Neural cell (in vitro differentiated cells): ENCODE measurements around the gene ZNRD2. TPM values are rescaled to one million over a fixed set of nuclear protein-coding genes. Genes with fewer than 3 reads are reported as not detected.
A peak's percentile ranks its signal among the peaks of the same experiment; 100 is the strongest.

Experiments
- H2AFZ ChIP-seq: fragments of 200-600, 300-800 bp; sonication (generic), shearing (Covaris generic); 2 replicates; pipeline ENCODE4 v1.6.0; 2014; ENCODE audit warnings: low read depth, mild to moderate bottlenecking, antibody characterized with exemption, low read length, moderate library complexity
- H3F3A ChIP-seq: fragments of 200-600 bp; shearing (Covaris generic); 2 replicates; pipeline ENCODE4 v1.6.1; 2016; ENCODE audit warnings: mild to moderate bottlenecking, moderate library complexity, mixed read lengths, antibody characterized with exemption, low read length; ENCODE audit not compliant: insufficient read depth, poor library complexity, severe bottlenecking
- H3K27ac ChIP-seq: fragments of 200-600, 300-800 bp; sonication (generic), shearing (Covaris generic); 2 replicates; pipeline ENCODE4 v1.5.1; 2014; ENCODE audit warnings: mild to moderate bottlenecking, low read length, moderate library complexity
- H3K27me3 ChIP-seq: fragments of 300-800, 200-600 bp; sonication (generic), shearing (Covaris generic); 2 replicates; pipeline ENCODE4 v1.6.0; 2014; ENCODE audit warnings: mild to moderate bottlenecking, low read depth, low read length, moderate library complexity; ENCODE audit not compliant: insufficient read depth
- H3K36me3 ChIP-seq: fragments of 300-800, 200-600 bp; sonication (generic), shearing (Covaris generic); 2 replicates; pipeline ENCODE4 v1.5.1; 2014; ENCODE audit warnings: mild to moderate bottlenecking, antibody characterized with exemption, low read length, moderate library complexity; ENCODE audit not compliant: insufficient read depth
- H3K4me2 ChIP-seq: fragments of 300-800, 200-600 bp; sonication (generic), shearing (Covaris generic); 2 replicates; pipeline ENCODE4 v1.6.0; 2014; ENCODE audit warnings: mild to moderate bottlenecking, low read length
- H3K4me3 ChIP-seq: fragments of 300-800, 200-600 bp; sonication (generic), shearing (Covaris generic); 2 replicates; pipeline ENCODE4 v1.5.1; 2014; ENCODE audit warnings: mild to moderate bottlenecking, low read length, moderate library complexity
- H3K79me2 ChIP-seq: fragments of 200-600 bp; shearing (Covaris generic); replicated peaks from 2 replicates; pipeline ENCODE4 v1.6.0; 2014; ENCODE audit warnings: mild to moderate bottlenecking, low read length, moderate library complexity; ENCODE audit not compliant: insufficient read depth
- H3K9ac ChIP-seq: fragments of 300-800, 200-600 bp; sonication (generic), shearing (Covaris generic); 2 replicates; pipeline ENCODE4 v1.6.1; 2016; ENCODE audit warnings: mild to moderate bottlenecking, low read length, mixed read lengths
- H3K9me2 ChIP-seq: fragments of 200-600 bp; shearing (Covaris generic); 2 replicates; pipeline ENCODE4 v1.6.1; 2016; ENCODE audit warnings: mild to moderate bottlenecking, low read length, mixed read lengths; ENCODE audit not compliant: insufficient read depth
- H3K9me3 ChIP-seq: fragments of 200-600, 300-800 bp; sonication (generic), shearing (Covaris generic); 2 replicates; pipeline ENCODE4 v1.6.1; 2016; ENCODE audit warnings: mild to moderate bottlenecking, mixed run types, low read length, moderate library complexity, mixed read lengths
- H4K20me1 ChIP-seq: fragments of 200-600 bp; shearing (Covaris generic); 2 replicates; pipeline ENCODE4 v1.6.1; 2016; ENCODE audit warnings: mild to moderate bottlenecking, mixed run types; ENCODE audit not compliant: insufficient read depth
- EP300 ChIP-seq: fragments of 450-650 bp; conservative IDR thresholded peaks from 2 replicates; pipeline ENCODE4 v1.6.1; 2014; ENCODE audit warnings: antibody characterized with exemption, mild to moderate bottlenecking, moderate library complexity; ENCODE audit not compliant: poor library complexity, severe bottlenecking
- EZH2 ChIP-seq: fragments of 200-600, 300-800 bp; shearing (Covaris generic), sonication (generic); IDR thresholded peaks from 2 replicates; pipeline ENCODE4 v1.6.1; 2014; ENCODE audit warnings: antibody characterized with exemption, low read length, borderline replicate concordance, mild to moderate bottlenecking; ENCODE audit not compliant: insufficient read depth, poor library complexity, severe bottlenecking
- MXI1 ChIP-seq: fragments of 450-650 bp; conservative IDR thresholded peaks from 2 replicates; pipeline ENCODE4 v1.6.1; 2014; ENCODE audit warnings: antibody characterized with exemption, mild to moderate bottlenecking; ENCODE audit not compliant: poor library complexity, severe bottlenecking
- POLR2AphosphoS5 ChIP-seq: IDR thresholded peaks from 2 replicates; pipeline ENCODE4 v1.6.1; 2012
- RAD21 ChIP-seq: fragments of 450-650 bp; conservative IDR thresholded peaks from 2 replicates; pipeline ENCODE4 v1.6.1; 2014; ENCODE audit warnings: antibody characterized with exemption, mild to moderate bottlenecking, moderate library complexity
- SMC3 ChIP-seq: fragments of 450-650 bp; conservative IDR thresholded peaks from 2 replicates; pipeline ENCODE4 v1.6.1; 2014; ENCODE audit warnings: antibody characterized with exemption, mild to moderate bottlenecking, moderate library complexity; ENCODE audit not compliant: poor library complexity
- TAF1 ChIP-seq: IDR thresholded peaks from 2 replicates; pipeline ENCODE4 v1.6.1; 2012; ENCODE audit warnings: low read depth
- polyA plus RNA-seq: library from polyadenylated mRNA; depleted of rRNA; stranded (reverse); fragments of >200 nt; gene quantifications from 2 replicates; pipeline ENCODE4 v1.2.3, GENCODE V29; 2014
- TF ChIP-seq, protein P1 (sequence below): IDR thresholded peaks from 2 replicates; pipeline ENCODE4 v1.6.1; 2012; ENCODE audit warnings: borderline replicate concordance
- TF ChIP-seq, protein P2 (sequence below): fragments of 450-650 bp; IDR thresholded peaks from 2 replicates; pipeline ENCODE4 v1.5.1; 2014; ENCODE audit warnings: antibody characterized with exemption, mild to moderate bottlenecking, moderate library complexity; ENCODE audit not compliant: poor library complexity, severe bottlenecking

ZNRD2 gene
- polyA plus RNA-seq, 1 donor from 2014 or later, result 36.2 TPM

DNA sequence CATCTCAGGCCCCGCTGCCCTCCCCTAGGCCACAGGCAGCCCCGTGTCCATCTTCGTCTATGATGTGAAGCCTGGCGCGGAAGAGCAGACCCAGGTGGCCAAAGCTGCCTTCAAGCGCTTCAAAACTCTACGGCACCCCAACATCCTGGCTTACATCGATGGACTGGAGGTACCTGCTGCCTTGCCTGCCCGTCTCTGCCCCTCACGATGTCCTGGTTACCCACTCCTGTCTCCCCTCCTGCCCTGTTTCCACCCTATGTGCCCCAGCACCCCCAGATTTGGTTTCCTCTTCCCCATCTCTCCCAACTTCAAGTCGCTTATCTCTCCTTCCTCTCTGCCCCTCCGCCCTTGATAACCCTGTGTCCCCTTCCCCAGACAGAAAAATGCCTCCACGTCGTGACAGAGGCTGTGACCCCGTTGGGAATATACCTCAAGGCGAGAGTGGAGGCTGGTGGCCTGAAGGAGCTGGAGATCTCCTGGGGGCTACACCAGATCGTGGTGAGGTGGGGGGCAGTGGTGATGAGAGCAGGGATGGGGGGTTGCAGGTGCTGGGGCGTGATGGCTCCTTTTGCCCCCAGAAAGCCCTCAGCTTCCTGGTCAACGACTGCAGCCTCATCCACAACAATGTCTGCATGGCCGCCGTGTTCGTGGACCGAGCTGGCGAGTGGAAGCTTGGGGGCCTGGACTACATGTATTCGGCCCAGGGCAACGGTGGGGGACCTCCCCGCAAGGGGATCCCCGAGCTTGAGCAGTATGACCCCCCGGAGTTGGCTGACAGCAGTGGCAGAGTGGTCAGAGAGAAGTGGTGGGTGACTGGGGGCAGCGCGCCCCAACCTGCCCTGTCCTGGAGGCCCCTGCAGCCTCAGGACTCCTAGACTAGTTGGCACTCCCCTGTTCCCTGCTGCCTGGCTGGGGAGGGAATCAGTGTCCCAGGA, 44.5 kb upstream of the ZNRD2 start:
- Histone ChIP-seq H3K9ac (peak overlapping the region; percentile 86), H3K9me3 (no peaks in the 10 kb centered on the region), H4K20me1 (no peaks in the 10 kb centered on the region), H3K4me2 (peak overlapping the region; percentile 81), H3K4me3 (peak overlapping the region; percentile 97), H3K27me3 (no peaks in the 10 kb centered on the region), H3K36me3 (peaks cover 7% of the 10 kb centered on the region), H3K79me2 (peaks cover 10% of the 10 kb centered on the region), H3F3A (no peaks in the 10 kb centered on the region), H3K9me2 (no peaks in the 10 kb centered on the region), H2AFZ (peak overlapping the region; percentile 54), H3K27ac (peak overlapping the region; percentile 20)
- TF ChIP-seq SMC3 (no peak), MXI1 (no peak), TAF1 (no peak), EP300 (no peak), EZH2 (no peak), POLR2AphosphoS5 (no peak), RAD21 (no peak)
- TF ChIP-seq, protein P1, sequence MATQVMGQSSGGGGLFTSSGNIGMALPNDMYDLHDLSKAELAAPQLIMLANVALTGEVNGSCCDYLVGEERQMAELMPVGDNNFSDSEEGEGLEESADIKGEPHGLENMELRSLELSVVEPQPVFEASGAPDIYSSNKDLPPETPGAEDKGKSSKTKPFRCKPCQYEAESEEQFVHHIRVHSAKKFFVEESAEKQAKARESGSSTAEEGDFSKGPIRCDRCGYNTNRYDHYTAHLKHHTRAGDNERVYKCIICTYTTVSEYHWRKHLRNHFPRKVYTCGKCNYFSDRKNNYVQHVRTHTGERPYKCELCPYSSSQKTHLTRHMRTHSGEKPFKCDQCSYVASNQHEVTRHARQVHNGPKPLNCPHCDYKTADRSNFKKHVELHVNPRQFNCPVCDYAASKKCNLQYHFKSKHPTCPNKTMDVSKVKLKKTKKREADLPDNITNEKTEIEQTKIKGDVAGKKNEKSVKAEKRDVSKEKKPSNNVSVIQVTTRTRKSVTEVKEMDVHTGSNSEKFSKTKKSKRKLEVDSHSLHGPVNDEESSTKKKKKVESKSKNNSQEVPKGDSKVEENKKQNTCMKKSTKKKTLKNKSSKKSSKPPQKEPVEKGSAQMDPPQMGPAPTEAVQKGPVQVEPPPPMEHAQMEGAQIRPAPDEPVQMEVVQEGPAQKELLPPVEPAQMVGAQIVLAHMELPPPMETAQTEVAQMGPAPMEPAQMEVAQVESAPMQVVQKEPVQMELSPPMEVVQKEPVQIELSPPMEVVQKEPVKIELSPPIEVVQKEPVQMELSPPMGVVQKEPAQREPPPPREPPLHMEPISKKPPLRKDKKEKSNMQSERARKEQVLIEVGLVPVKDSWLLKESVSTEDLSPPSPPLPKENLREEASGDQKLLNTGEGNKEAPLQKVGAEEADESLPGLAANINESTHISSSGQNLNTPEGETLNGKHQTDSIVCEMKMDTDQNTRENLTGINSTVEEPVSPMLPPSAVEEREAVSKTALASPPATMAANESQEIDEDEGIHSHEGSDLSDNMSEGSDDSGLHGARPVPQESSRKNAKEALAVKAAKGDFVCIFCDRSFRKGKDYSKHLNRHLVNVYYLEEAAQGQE, result no peak
- TF ChIP-seq, protein P2, sequence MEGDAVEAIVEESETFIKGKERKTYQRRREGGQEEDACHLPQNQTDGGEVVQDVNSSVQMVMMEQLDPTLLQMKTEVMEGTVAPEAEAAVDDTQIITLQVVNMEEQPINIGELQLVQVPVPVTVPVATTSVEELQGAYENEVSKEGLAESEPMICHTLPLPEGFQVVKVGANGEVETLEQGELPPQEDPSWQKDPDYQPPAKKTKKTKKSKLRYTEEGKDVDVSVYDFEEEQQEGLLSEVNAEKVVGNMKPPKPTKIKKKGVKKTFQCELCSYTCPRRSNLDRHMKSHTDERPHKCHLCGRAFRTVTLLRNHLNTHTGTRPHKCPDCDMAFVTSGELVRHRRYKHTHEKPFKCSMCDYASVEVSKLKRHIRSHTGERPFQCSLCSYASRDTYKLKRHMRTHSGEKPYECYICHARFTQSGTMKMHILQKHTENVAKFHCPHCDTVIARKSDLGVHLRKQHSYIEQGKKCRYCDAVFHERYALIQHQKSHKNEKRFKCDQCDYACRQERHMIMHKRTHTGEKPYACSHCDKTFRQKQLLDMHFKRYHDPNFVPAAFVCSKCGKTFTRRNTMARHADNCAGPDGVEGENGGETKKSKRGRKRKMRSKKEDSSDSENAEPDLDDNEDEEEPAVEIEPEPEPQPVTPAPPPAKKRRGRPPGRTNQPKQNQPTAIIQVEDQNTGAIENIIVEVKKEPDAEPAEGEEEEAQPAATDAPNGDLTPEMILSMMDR, result no peak

GRCh38 chr11:65526744-65527143, 43.5 kb upstream of the ZNRD2 start:
- Histone ChIP-seq H3K79me2 (peaks cover 10% of the 10 kb centered on the region), H3F3A (no peaks in the 10 kb centered on the region), H3K4me3 (peak overlapping the region; percentile 97), H3K9me2 (no peaks in the 10 kb centered on the region), H3K27me3 (no peaks in the 10 kb centered on the region), H4K20me1 (no peaks in the 10 kb centered on the region), H3K4me2 (no peak overlapping the region), H3K9me3 (no peaks in the 10 kb centered on the region), H3K27ac (no peak overlapping the region), H3K36me3 (peaks cover 7% of the 10 kb centered on the region), H2AFZ (no peak overlapping the region), H3K9ac (no peak overlapping the region)
- TF ChIP-seq EZH2, result no peak
- TF ChIP-seq, protein P1, result no peak
- TF ChIP-seq, protein P2, result no peak
- no peak for TF ChIP-seq EP300
- TF ChIP-seq SMC3, result no peak
- TF ChIP-seq TAF1, result no peak
- no peak for TF ChIP-seq RAD21
